ENCODE results near the gene TACR1.

The TACR1 gene

DNA sequence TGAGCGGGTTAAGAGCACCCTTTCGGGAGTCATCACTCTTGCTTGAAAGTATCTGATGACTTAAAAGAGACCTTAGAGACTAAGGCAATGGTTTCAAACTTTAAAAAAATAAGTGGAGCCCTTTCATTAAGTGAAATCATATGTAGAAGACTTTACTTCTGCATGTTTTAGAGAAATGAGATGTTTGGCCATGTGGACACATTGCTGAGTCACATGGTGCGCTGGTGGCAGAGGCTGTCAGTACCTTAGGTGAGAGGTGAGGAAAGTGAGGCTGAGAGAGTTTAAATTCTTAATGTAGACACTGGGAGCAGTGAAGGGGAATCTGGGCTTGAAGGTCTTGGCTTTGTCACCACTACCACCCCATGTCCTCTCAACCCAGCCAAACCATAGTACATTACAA lies 109.8 kb downstream of the TACR1 start:
- no peak for DNase-seq (ENCODE audit: low read depth)

DNA sequence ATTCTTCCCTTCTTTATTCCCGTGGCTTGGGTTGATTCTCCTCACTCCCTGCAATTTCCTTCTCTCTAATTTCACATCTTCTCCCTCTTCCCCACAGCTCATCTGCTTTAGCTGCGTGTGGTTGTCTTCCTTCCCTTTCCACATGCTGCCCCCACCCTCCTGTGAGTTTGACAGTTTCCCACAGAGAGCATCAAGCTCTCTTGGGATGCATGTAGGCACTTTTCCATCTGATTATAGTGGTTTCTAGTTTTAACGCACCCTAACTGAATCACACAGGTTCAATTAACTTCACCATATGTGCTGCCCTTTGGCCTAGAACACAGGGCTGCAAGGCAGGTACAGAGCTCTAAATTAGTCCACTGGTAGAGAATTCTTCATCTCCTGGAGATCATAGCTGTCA lies 110.5 kb downstream of the TACR1 start:
- TF ChIP-seq, protein P1, sequence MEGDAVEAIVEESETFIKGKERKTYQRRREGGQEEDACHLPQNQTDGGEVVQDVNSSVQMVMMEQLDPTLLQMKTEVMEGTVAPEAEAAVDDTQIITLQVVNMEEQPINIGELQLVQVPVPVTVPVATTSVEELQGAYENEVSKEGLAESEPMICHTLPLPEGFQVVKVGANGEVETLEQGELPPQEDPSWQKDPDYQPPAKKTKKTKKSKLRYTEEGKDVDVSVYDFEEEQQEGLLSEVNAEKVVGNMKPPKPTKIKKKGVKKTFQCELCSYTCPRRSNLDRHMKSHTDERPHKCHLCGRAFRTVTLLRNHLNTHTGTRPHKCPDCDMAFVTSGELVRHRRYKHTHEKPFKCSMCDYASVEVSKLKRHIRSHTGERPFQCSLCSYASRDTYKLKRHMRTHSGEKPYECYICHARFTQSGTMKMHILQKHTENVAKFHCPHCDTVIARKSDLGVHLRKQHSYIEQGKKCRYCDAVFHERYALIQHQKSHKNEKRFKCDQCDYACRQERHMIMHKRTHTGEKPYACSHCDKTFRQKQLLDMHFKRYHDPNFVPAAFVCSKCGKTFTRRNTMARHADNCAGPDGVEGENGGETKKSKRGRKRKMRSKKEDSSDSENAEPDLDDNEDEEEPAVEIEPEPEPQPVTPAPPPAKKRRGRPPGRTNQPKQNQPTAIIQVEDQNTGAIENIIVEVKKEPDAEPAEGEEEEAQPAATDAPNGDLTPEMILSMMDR (conservative IDR thresholded peaks at IDR 0.05; ENCODE audit: low read depth, low read length) = no peak
- H3K4me3 ChIP-seq (ENCODE audit: low read length) = no peak overlapping the region
- no peak for DNase-seq (ENCODE audit: low read depth)

More for the DNA sequence above, 109.8 kb downstream of the TACR1 start:
- H3K4me3 ChIP-seq (ENCODE audit: low read length) = no peak overlapping the region
- TF ChIP-seq, protein P1 (conservative IDR thresholded peaks at IDR 0.05; ENCODE audit: low read depth, low read length) = no peak

DNA sequence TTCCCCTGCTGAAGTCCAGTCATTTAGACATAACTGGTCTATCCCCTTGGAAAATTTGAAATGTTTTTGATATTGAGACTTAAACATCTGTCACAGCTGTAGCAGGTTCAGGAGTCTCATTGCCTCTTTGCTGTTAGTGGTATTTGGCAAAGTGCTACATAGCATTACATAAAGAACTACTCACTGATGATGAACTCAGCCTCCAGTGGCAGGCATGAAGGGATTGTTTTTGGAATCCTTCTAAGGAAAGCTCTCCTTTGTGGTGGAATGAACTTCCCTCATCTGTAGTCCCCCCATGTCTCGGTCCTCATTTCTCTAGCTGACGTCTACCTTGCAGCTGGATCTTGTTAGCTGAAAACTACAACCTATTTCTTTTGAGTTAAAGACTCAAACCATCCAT lies 111.6 kb downstream of the TACR1 start:
- DNase-seq (ENCODE audit: low read depth) = no peak

DNA sequence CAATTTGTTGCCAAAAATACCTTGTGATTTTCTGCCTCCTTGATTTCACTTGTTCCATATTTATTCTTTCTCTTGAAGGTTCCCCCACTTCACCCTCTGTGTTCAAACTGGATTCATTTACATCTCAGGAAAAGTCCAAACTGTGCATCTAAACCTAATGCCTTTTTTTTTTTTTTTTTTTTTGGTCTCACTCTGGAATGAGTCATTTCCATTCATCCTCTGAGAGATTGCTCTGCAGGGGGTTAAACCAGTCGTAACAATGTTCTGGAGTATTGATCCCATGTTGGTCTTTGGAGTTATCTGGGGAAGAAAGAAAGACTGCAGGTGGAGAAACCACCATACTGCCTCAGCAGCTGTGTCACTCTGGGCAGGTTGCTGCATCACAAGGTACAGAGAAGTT lies 119.7 kb downstream of the TACR1 start:
- TF ChIP-seq, protein P1 (conservative IDR thresholded peaks at IDR 0.05; ENCODE audit: low read depth, low read length) = no peak
- no peak for DNase-seq (ENCODE audit: low read depth)
- no peak overlapping the region for H3K4me3 ChIP-seq (ENCODE audit: low read length)

More for the DNA sequence above, 111.6 kb downstream of the TACR1 start:
- no peak overlapping the region for H3K4me3 ChIP-seq (ENCODE audit: low read length)
- TF ChIP-seq, protein P1 (conservative IDR thresholded peaks at IDR 0.05; ENCODE audit: low read depth, low read length) = no peak

DNA sequence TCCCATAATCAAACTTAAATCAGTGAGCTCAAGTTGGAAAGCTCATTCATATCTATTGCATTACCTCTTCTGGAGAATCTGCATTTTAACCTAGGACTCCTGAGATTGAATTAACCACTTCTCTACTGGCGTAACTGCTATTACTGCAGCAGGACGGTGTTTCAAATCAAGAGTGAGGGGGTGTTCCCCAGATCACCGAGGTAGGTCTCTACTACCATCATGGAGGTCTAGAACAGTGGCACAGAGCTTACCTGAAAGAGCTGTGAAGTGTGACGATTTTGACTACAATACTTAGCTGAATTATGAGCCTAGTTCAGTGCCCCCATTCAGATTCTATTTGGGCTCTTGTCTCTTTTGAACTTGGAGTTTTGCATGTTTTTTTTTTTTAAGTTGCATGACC lies 121.4 kb downstream of the TACR1 start:
- TF ChIP-seq, protein P1 (conservative IDR thresholded peaks at IDR 0.05; ENCODE audit: low read depth, low read length) = no peak
- no peak overlapping the region for H3K4me3 ChIP-seq (ENCODE audit: low read length)
- DNase-seq (ENCODE audit: low read depth) = no peak

DNA sequence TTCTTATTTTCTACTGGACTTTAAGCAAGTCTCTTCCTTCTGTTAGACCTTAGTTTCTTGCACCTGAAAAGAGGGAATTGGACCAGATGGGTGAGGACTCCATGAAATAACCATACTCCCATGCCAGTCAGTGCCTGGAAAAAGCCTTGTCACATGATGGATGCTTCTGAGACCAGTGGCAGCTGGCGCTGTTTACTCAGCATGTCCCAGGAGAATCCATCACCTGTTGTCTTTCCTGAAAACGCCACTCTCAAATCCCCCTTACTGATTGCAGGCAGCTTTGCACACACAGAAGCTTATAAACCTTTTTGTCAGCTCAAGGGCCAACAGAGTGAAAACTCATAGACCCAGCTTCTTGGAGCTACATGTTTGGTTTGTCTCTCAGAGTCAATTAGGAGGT lies 123.2 kb downstream of the TACR1 start:
- TF ChIP-seq, protein P1 (conservative IDR thresholded peaks at IDR 0.05; ENCODE audit: low read depth, low read length) = no peak
- H3K4me3 ChIP-seq (ENCODE audit: low read length) = no peak overlapping the region
- no peak for DNase-seq (ENCODE audit: low read depth)

DNA sequence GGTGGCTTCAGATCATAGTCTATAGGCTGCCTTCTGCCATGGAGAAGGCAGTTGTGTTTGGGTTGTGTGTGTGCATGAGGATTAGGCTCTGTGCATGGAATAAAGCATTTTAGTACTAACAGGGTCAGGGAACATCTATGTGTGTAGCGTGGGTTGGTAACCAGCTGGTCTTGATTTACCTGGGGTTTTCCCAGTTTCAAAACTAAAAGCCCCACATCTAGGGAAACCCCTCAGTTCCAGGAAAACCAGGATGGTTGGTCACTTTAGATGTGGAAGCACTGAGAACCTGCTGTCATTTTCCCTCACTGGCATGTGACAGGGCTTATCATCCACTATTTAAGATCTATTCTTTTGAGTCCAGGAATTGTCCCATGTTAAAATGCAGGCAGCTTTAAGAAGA lies 124.6 kb downstream of the TACR1 start:
- no peak overlapping the region for H3K4me3 ChIP-seq (ENCODE audit: low read length)
- no peak for DNase-seq (ENCODE audit: low read depth)
- TF ChIP-seq, protein P1 (conservative IDR thresholded peaks at IDR 0.05; ENCODE audit: low read depth, low read length) = no peak
